GM12865 (cell line): Measurements from ENCODE around the gene MAGI2.

Experiments used
- DNase-seq: peaks from one replicate; pipeline ENCODE4 v3.0.0; 2010; ENCODE audit warnings: low read depth
- H3K4me3 ChIP-seq: 2 replicates; pipeline ENCODE4 v1.5.1; 2011; ENCODE audit warnings: mild to moderate bottlenecking, low read depth, low read length, control low read depth
- CTCF ChIP-seq: IDR thresholded peaks from 2 replicates; pipeline ENCODE4 v1.5.1; 2011; ENCODE audit warnings: low read length, control low read depth, low read depth, inconsistent platforms; ENCODE audit not compliant: insufficient read depth; ENCODE audit errors: missing control alignments

MAGI2 gene

DNA sequence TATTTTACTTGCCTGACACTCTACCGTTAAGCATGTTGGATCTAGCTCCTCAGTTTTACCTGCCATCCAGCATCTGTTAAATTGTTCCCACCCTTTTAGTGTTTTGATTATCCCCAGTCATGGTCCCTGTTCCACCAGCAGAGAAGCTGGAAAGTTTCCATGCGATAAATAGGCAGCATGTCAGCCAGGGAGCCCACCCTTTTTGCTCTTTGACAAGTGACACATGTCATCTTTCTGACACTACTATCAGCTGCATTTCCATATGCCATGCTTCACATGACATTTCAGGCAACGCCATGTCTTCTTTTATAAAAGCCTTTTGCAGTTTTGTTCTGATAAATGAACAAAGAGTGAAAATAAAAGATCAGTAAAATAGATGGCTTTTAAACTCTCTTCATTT lies 310.8 kb downstream of the MAGI2 start:
- no peak overlapping the region for H3K4me3 ChIP-seq
- TF ChIP-seq CTCF = no peak
- no peak for DNase-seq

DNA sequence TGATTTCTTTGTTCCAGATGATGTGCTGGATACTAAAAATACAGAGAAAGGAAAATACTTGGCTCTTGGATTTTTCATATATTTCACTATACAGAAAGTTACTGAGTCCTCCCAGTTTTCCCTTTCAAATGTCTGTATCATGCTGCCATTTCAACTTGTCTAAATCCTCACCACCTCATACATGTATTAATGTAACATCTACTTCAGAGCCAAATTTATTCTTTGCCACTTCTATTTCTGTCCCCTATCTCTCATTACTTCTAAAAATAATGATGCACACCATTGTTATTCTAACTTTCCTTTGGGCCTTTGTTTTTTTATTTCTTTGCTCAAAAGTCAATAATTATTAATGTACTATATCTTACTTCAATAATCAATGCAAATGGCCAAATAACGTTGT lies 312.2 kb downstream of the MAGI2 start:
- no peak overlapping the region for H3K4me3 ChIP-seq
- TF ChIP-seq CTCF = no peak

DNA sequence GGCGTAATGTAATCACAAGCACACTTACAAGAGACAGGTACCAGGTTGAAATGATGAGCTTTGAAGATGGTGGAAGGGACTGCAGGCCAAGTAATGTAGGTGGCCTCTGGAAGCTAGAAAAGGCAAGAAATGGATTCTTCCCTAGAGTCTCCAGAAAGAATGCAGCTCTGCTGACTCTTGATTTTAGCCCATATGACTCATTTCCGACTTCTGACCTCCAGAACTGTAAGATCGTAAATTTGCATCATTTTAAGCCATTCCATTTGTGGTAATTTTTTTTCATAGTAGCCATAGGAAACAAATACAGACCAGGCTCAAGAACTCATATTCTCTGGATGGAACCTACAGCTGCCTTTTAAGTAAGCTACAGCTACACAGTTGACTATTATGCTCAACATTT lies 315.5 kb downstream of the MAGI2 start:
- DNase-seq = peak; percentile 0

More for the DNA sequence above, 312.2 kb downstream of the MAGI2 start:
- DNase-seq = no peak

GRCh38 chr7:79132844-79133451 lies 320.5 kb downstream of the MAGI2 start:
- TF ChIP-seq CTCF = no peak
- DNase-seq = no peak
- H3K4me3 ChIP-seq = no peak overlapping the region

More for the DNA sequence above, 315.5 kb downstream of the MAGI2 start:
- H3K4me3 ChIP-seq = no peak overlapping the region
- TF ChIP-seq CTCF = no peak

GRCh38 chr7:79130715-79131114 lies 322.8 kb downstream of the MAGI2 start:
- no peak for DNase-seq
- H3K4me3 ChIP-seq = no peak overlapping the region
- TF ChIP-seq CTCF = no peak

- TF ChIP-seq CTCF = no peak
- no peak overlapping the region for H3K4me3 ChIP-seq
- no peak for DNase-seq
These were observed 329.1 kb downstream of the MAGI2 start for GRCh38 chr7:79124331-79124730.

- no peak for DNase-seq
- H3K4me3 ChIP-seq = no peak overlapping the region
- TF ChIP-seq CTCF = no peak
These were observed 335.3 kb downstream of the MAGI2 start for GRCh38 chr7:79118143-79118542.
